H9 (cell line): ENCODE results near the gene TVP23B. TPM values are rescaled to one million over a fixed set of nuclear protein-coding genes. Genes with fewer than 3 reads are reported as not detected.
"Not testable (repeated sequence)": the region's sequence is repeated elsewhere in the genome, so short reads cannot be mapped to it uniquely, and the experiment has no call there.

ENCODE experiments used
- DNase-seq: peaks from one replicate; pipeline ENCODE4 v3.0.0-alpha.2; 2017
- H2AFZ ChIP-seq: one replicate; pipeline ENCODE4 v1.6.1; 2013; ENCODE audit warnings: mild to moderate bottlenecking, low read length, control low read depth, moderate library complexity
- H2AK5ac ChIP-seq: 2 replicates; pipeline ENCODE4 v1.6.1; 2013; ENCODE audit warnings: low read length, control low read depth, mixed read lengths; ENCODE audit not compliant: insufficient read length
- H2BK120ac ChIP-seq: one replicate; pipeline ENCODE4 v1.6.1; 2013; ENCODE audit warnings: low read depth, mild to moderate bottlenecking, low read length, control low read depth, inconsistent platforms; ENCODE audit not compliant: poor library complexity, severe bottlenecking
- H2BK12ac ChIP-seq: 2 replicates; pipeline ENCODE4 v1.6.1; 2013; ENCODE audit warnings: low read length, control low read depth, mixed read lengths, low read depth; ENCODE audit not compliant: insufficient read length
- H2BK15ac ChIP-seq: 2 replicates; pipeline ENCODE4 v1.6.1; 2013; ENCODE audit warnings: low read depth, low read length, control low read depth
- H2BK20ac ChIP-seq: one replicate; pipeline ENCODE4 v1.6.1; 2013; ENCODE audit warnings: low read depth, mild to moderate bottlenecking, low read length, control low read depth, inconsistent platforms; ENCODE audit not compliant: poor library complexity, severe bottlenecking
- H2BK5ac ChIP-seq: 2 replicates; pipeline ENCODE4 v1.6.1; 2013; ENCODE audit warnings: low read length, control low read depth, mixed read lengths; ENCODE audit not compliant: insufficient read length
- H3K14ac ChIP-seq: 2 replicates; pipeline ENCODE4 v1.6.1; 2013; ENCODE audit warnings: low read length, control low read depth; ENCODE audit not compliant: insufficient read depth
- H3K18ac ChIP-seq: 2 replicates; pipeline ENCODE4 v1.6.1; 2013; ENCODE audit warnings: low read depth, mild to moderate bottlenecking, mixed read lengths, low read length, control low read depth; ENCODE audit not compliant: insufficient read length
- H3K23ac ChIP-seq: 2 replicates; pipeline ENCODE4 v1.6.1; 2013; ENCODE audit warnings: low read length, control low read depth, mixed read lengths, low read depth; ENCODE audit not compliant: insufficient read length
- H3K23me2 ChIP-seq: 2 replicates; pipeline ENCODE4 v1.6.1; 2013; ENCODE audit warnings: low read depth, mild to moderate bottlenecking, mixed read lengths, low read length, control low read depth; ENCODE audit not compliant: insufficient read length, poor library complexity, severe bottlenecking
- H3K27ac ChIP-seq: 2 replicates; pipeline ENCODE4 v1.5.1; 2013; ENCODE audit warnings: low read length, control low read depth, mixed read lengths, low read depth; ENCODE audit not compliant: insufficient read length
- H3K27me3 ChIP-seq: 2 replicates; pipeline ENCODE4 v1.6.1; 2013; ENCODE audit warnings: low read length, control low read depth, inconsistent platforms; ENCODE audit not compliant: insufficient read depth
- H3K4ac ChIP-seq: 2 replicates; pipeline ENCODE4 v1.6.1; 2013; ENCODE audit warnings: low read depth, mild to moderate bottlenecking, control low read depth, inconsistent platforms, low read length, moderate library complexity
- H3K4me1 ChIP-seq: 2 replicates; pipeline ENCODE4 v1.6.1; 2013; ENCODE audit warnings: low read length, control low read depth, inconsistent platforms; ENCODE audit not compliant: insufficient read depth
- H3K4me2 ChIP-seq: 2 replicates; pipeline ENCODE4 v1.6.1; 2013; ENCODE audit warnings: low read length, control low read depth, mixed read lengths; ENCODE audit not compliant: insufficient read length, insufficient read depth
- H3K56ac ChIP-seq: 2 replicates; pipeline ENCODE4 v1.6.1; 2013; ENCODE audit warnings: low read depth, mild to moderate bottlenecking, mixed read lengths, low read length, control low read depth; ENCODE audit not compliant: insufficient read length
- H3K79me1 ChIP-seq: 2 replicates; pipeline ENCODE4 v1.6.1; 2013; ENCODE audit warnings: low read depth, mild to moderate bottlenecking, moderate library complexity, low read length, control low read depth, inconsistent platforms; ENCODE audit not compliant: insufficient read depth, poor library complexity, severe bottlenecking
- H3K79me2 ChIP-seq: 2 replicates; pipeline ENCODE4 v1.6.1; 2013; ENCODE audit warnings: low read length, control low read depth, inconsistent platforms; ENCODE audit not compliant: insufficient read depth
- H3K9ac ChIP-seq: 2 replicates; pipeline ENCODE4 v1.6.1; 2013; ENCODE audit warnings: low read length, control low read depth, mixed read lengths; ENCODE audit not compliant: insufficient read length; ENCODE audit errors: extremely low read depth
- H3K9me3 ChIP-seq: one replicate; pipeline ENCODE4 v1.6.1; 2013; ENCODE audit warnings: low read depth, low read length, inconsistent platforms; ENCODE audit not compliant: control insufficient read depth
- H3T11ph ChIP-seq: one replicate; pipeline ENCODE4 v1.6.1; 2013; ENCODE audit warnings: mild to moderate bottlenecking, low read length, control low read depth, inconsistent platforms
- H4K20me1 ChIP-seq: one replicate; pipeline ENCODE4 v1.6.1; 2013; ENCODE audit not compliant: control insufficient read depth, insufficient read length, insufficient read depth
- H4K5ac ChIP-seq: 2 replicates; pipeline ENCODE4 v1.6.1; 2013; ENCODE audit warnings: low read depth, mild to moderate bottlenecking, mixed read lengths, low read length, control low read depth; ENCODE audit not compliant: insufficient read length
- H4K8ac ChIP-seq: replicated peaks from 2 replicates; pipeline ENCODE4 v1.6.1; 2013; ENCODE audit warnings: low read length, control low read depth, mixed read lengths, low read depth; ENCODE audit not compliant: insufficient read length
- H4K91ac ChIP-seq: 2 replicates; pipeline ENCODE4 v1.6.1; 2013; ENCODE audit warnings: low read depth, mild to moderate bottlenecking, moderate library complexity, mixed read lengths, low read length, control low read depth; ENCODE audit not compliant: insufficient read length
- H3K27ac Mint-ChIP-seq, 3 experiments: 2 replicates in 2 of 3; 3 replicates in 1 of 3; pipeline ENCODE4 v1.8.0; 2020 to 2021; ENCODE audit warnings: mixed read lengths in 3 of 3, mild to moderate bottlenecking in 1 of 3, moderate library complexity in 1 of 3
- H3K27me3 Mint-ChIP-seq: 2 replicates; pipeline ENCODE4 v1.8.0; 2021; ENCODE audit warnings: low read depth, mild to moderate bottlenecking, moderate library complexity, mixed read lengths
- H3K36me3 Mint-ChIP-seq, 3 experiments: 2 replicates in 2 of 3; 3 replicates in 1 of 3; pipeline ENCODE4 v1.8.0; 2020 to 2021; ENCODE audit warnings: low read depth in 3 of 3, mixed read lengths in 3 of 3; ENCODE audit not compliant: insufficient read depth in 1 of 3
- H3K4me1 Mint-ChIP-seq, 2 experiments: 2 replicates each; pipeline ENCODE4 v1.8.0; 2020; ENCODE audit warnings: mixed read lengths in 2 of 2
- H3K4me3 Mint-ChIP-seq, 2 experiments: 2 replicates in 1 of 2; 3 replicates in 1 of 2; pipeline ENCODE4 v1.8.0; 2020 to 2021; ENCODE audit warnings: mild to moderate bottlenecking in 2 of 2, mixed read lengths in 2 of 2, moderate library complexity in 1 of 2
- H3K9me3 Mint-ChIP-seq, 2 experiments: 2 replicates in 1 of 2; 3 replicates in 1 of 2; pipeline ENCODE4 v1.8.0; 2020; ENCODE audit warnings: mild to moderate bottlenecking in 2 of 2, mixed read lengths in 2 of 2, moderate library complexity in 1 of 2
- WGBS: extraction: QIAGEN DNeasy Blood & Tissue Kit; methylation state at CpG from one replicate; pipeline ENCODE4 v1.1.7; 2013; ENCODE audit warnings: missing lambda C conversion rate, low lambda C conversion rate, mixed read lengths; ENCODE audit not compliant: insufficient read length; ENCODE audit errors: extremely low coverage; 5-methylcytosine and 5-hydroxymethylcytosine counted together
- total RNA-seq: library from RNA; stranded (reverse); gene quantifications from 2 replicates; pipeline ENCODE4 v1.2.1, GENCODE V29; 2021

The TVP23B gene
- total RNA-seq, 1 experiment from 2014 or later, result 20.5 TPM

- not testable (repeated sequence) for H3K9ac ChIP-seq, H3K27ac ChIP-seq, H3K23me2 ChIP-seq, H4K5ac ChIP-seq, H3K4me2 ChIP-seq, H3K4me1 ChIP-seq, H3K79me1 ChIP-seq, H3K27ac Mint-ChIP-seq, H3K56ac ChIP-seq, H3K4me3 Mint-ChIP-seq, H3K14ac ChIP-seq, H4K8ac ChIP-seq, H3K9me3 ChIP-seq, H3K27me3 Mint-ChIP-seq, H2AFZ ChIP-seq, H3K4me1 Mint-ChIP-seq, H3K4ac ChIP-seq, H3K9me3 Mint-ChIP-seq, H3T11ph ChIP-seq, H3K23ac ChIP-seq, H3K27me3 ChIP-seq, H4K91ac ChIP-seq, H3K36me3 Mint-ChIP-seq, H2BK15ac ChIP-seq, H2BK5ac ChIP-seq, H2BK120ac ChIP-seq, H3K18ac ChIP-seq, H2BK20ac ChIP-seq, H2BK12ac ChIP-seq, H2AK5ac ChIP-seq, H3K79me2 ChIP-seq, H4K20me1 ChIP-seq, DNase-seq
- no CpG with 5 or more reads among the region's 3 CpGs for WGBS
Measured at GRCh38 chr17:18815924-18816323, 34.9 kb downstream of the TVP23B start.
